Neural crest cell (in vitro differentiated cells): ENCODE results near the gene WFDC13. TPM values are rescaled to one million over a fixed set of nuclear protein-coding genes. Genes with fewer than 3 reads are reported as not detected.

Experiments
- DNase-seq: peaks from one replicate; pipeline ENCODE4 v3.0.0; 2021; ENCODE audit warnings: low read depth, mixed read lengths, low spot score
- H3K27ac Mint-ChIP-seq: one replicate; pipeline ENCODE4 v1.8.0; 2021; ENCODE audit warnings: mild to moderate bottlenecking, mixed read lengths; ENCODE audit not compliant: unreplicated experiment
- H3K27me3 Mint-ChIP-seq: 2 replicates; pipeline ENCODE4 v1.8.0; 2021; ENCODE audit warnings: low read depth, mild to moderate bottlenecking, mixed read lengths
- H3K36me3 Mint-ChIP-seq: 2 replicates; pipeline ENCODE4 v1.8.0; 2021; ENCODE audit warnings: low read depth, mild to moderate bottlenecking, mixed read lengths
- H3K4me1 Mint-ChIP-seq: 2 replicates; pipeline ENCODE4 v1.8.0; 2021; ENCODE audit warnings: mixed read lengths
- H3K4me3 Mint-ChIP-seq: one replicate; pipeline ENCODE4 v1.8.0; 2021; ENCODE audit warnings: mild to moderate bottlenecking, mixed read lengths
- H3K9me3 Mint-ChIP-seq: 2 replicates; pipeline ENCODE4 v1.8.0; 2021; ENCODE audit warnings: mixed read lengths
- CTCF ChIP-seq: fragments of 200-600 bp; sonication (generic); conservative IDR thresholded peaks from 2 replicates; pipeline ENCODE4 v1.5.0; 2021; ENCODE audit warnings: antibody characterized with exemption, mild to moderate bottlenecking
- microRNA-seq: library from miRNA; unstranded; fragments of <30 nt; microRNA quantifications from one replicate; pipeline ENCODE4, GENCODE V29; 2020
- total RNA-seq: library from RNA; stranded (reverse); gene quantifications from 2 replicates; pipeline ENCODE4 v1.2.1, GENCODE V29; 2021

The WFDC13 gene
- total RNA-seq, 1 donor from 2014 or later = not detected

GRCh38 chr20:45751721-45752120 lies 49.9 kb downstream of the WFDC13 start:
- TF ChIP-seq CTCF = no peak
- no peak overlapping the region for H3K27ac Mint-ChIP-seq

GRCh38 chr20:45752746-45753145 lies 50.9 kb downstream of the WFDC13 start:
- H3K4me1 Mint-ChIP-seq = no peaks in the 10 kb centered on the region
- no peak for TF ChIP-seq CTCF
- H3K4me3 Mint-ChIP-seq = no peak overlapping the region
- H3K27ac Mint-ChIP-seq = no peak overlapping the region
- no peaks in the 10 kb centered on the region for H3K36me3 Mint-ChIP-seq
- H3K9me3 Mint-ChIP-seq = peaks cover 5% of the 10 kb centered on the region
- H3K27me3 Mint-ChIP-seq = peaks cover 24% of the 10 kb centered on the region
- DNase-seq = no peak

More at GRCh38 chr20:45751721-45752120, 49.9 kb downstream of the WFDC13 start:
- no peaks in the 10 kb centered on the region for H3K36me3 Mint-ChIP-seq
- DNase-seq = no peak
- peaks cover 35% of the 10 kb centered on the region for H3K27me3 Mint-ChIP-seq
- H3K4me3 Mint-ChIP-seq = no peak overlapping the region
- H3K9me3 Mint-ChIP-seq = peaks cover 5% of the 10 kb centered on the region
- H3K4me1 Mint-ChIP-seq = no peaks in the 10 kb centered on the region

- Mint-ChIP-seq H3K9me3 (peaks cover 5% of the 10 kb centered on the region), H3K4me3 (no peak overlapping the region), H3K27ac (no peak overlapping the region), H3K4me1 (no peaks in the 10 kb centered on the region), H3K27me3 (peaks cover 9% of the 10 kb centered on the region), H3K36me3 (peaks cover 2% of the 10 kb centered on the region)
- DNase-seq = no peak
- no peak for TF ChIP-seq CTCF
Measured at GRCh38 chr20:45758096-45758495, 56.3 kb downstream of the WFDC13 start.

Small RNA genes lying within 50 kb of the gene (microRNA-seq; reads per million reads assigned to microRNA genes)
- not detected for gene MIR3617

Other genes starting within 250 kb of the WFDC13 start
- gene WFDC2, start 232.3 kb upstream of the WFDC13 start, total RNA-seq = 7.4 and 8.7 TPM in 2 replicates
- gene SPINT3, start 186.4 kb upstream of the WFDC13 start, total RNA-seq = not detected in 2 replicates
- gene WFDC6, start 162.6 kb upstream of the WFDC13 start, total RNA-seq = not detected in 2 replicates
- not detected in 2 replicates for gene EPPIN, start 154.6 kb upstream of the WFDC13 start, total RNA-seq
- not detected in 2 replicates for gene WFDC8, start 122.8 kb upstream of the WFDC13 start, total RNA-seq
- gene WFDC10A, start 72.3 kb upstream of the WFDC13 start, total RNA-seq = not detected in 2 replicates
- not detected in 2 replicates for gene WFDC9, start 70.8 kb upstream of the WFDC13 start, total RNA-seq
- not detected in 2 replicates for gene WFDC11, start 31.8 kb upstream of the WFDC13 start, total RNA-seq
- not detected in 2 replicates for gene WFDC10B, start 3.0 kb downstream of the WFDC13 start, total RNA-seq
- gene SPINT4, start 20.3 kb downstream of the WFDC13 start, total RNA-seq = not detected in 2 replicates
- gene WFDC3, start 89.8 kb downstream of the WFDC13 start, total RNA-seq = not detected in 2 replicates
- gene DNTTIP1, start 89.9 kb downstream of the WFDC13 start, total RNA-seq = 41.9 and 44.0 TPM in 2 replicates
- 202 and 212 TPM in 2 replicates for gene UBE2C, start 110.6 kb downstream of the WFDC13 start, total RNA-seq
- not detected in 2 replicates for gene TNNC2, start 125.3 kb downstream of the WFDC13 start, total RNA-seq
- 16.8 and 19.4 TPM in 2 replicates for gene SNX21, start 131.8 kb downstream of the WFDC13 start, total RNA-seq
- gene ACOT8, start 155.4 kb downstream of the WFDC13 start, total RNA-seq = 14.5 and 15.3 TPM in 2 replicates
- gene ZSWIM3, start 155.6 kb downstream of the WFDC13 start, total RNA-seq = 4.5 and 4.8 TPM in 2 replicates
- 16.6 and 17.0 TPM in 2 replicates for gene ZSWIM1, start 179.2 kb downstream of the WFDC13 start, total RNA-seq
- gene SPATA25, start 185.6 kb downstream of the WFDC13 start, total RNA-seq = 0.41 and 2.2 TPM in 2 replicates
- 3.3 and 3.5 TPM in 2 replicates for gene NEURL2, start 189.2 kb downstream of the WFDC13 start, total RNA-seq
- gene CTSA, start 189.3 kb downstream of the WFDC13 start, total RNA-seq = 49.7 and 55.3 TPM in 2 replicates
- 56.6 and 61.0 TPM in 2 replicates for gene PLTP, start 210.1 kb downstream of the WFDC13 start, total RNA-seq
- 36.4 and 36.5 TPM in 2 replicates for gene PCIF1, start 232.6 kb downstream of the WFDC13 start, total RNA-seq